GM18861 (cell line): Measurements from ENCODE around the gene WBP2.

Source experiments
- ATAC-seq: cut with Tn5 transposase; IDR thresholded peaks from one replicate; pipeline ENCODE4 v1.9.1; 2021; ENCODE audit not compliant: unreplicated experiment

WBP2 gene

GRCh38 chr17:75831032-75831571 lies 24.0 kb downstream of the WBP2 start:
- ATAC-seq: no peak

- ATAC-seq: no peak
Observed at GRCh38 chr17:75830164-75831031, 24.7 kb downstream of the WBP2 start.

- no peak for ATAC-seq
Observed at GRCh38 chr17:75829747-75830146, 25.4 kb downstream of the WBP2 start.

- no peak for ATAC-seq
Observed at GRCh38 chr17:75828741-75829140, 26.4 kb downstream of the WBP2 start.

GRCh38 chr17:75828076-75828400 lies 27.1 kb downstream of the WBP2 start:
- no peak for ATAC-seq

GRCh38 chr17:75827308-75828075 lies 27.6 kb downstream of the WBP2 start:
- no peak for ATAC-seq

- no peak for ATAC-seq
Observed at GRCh38 chr17:75826561-75827307, 28.4 kb downstream of the WBP2 start.

GRCh38 chr17:75825748-75826370 lies 29.3 kb downstream of the WBP2 start:
- ATAC-seq: no peak

- ATAC-seq: no peak
Observed at GRCh38 chr17:75825149-75825552, 30.0 kb downstream of the WBP2 start.

GRCh38 chr17:75824666-75825065 lies 30.5 kb downstream of the WBP2 start:
- no peak for ATAC-seq

- no peak for ATAC-seq
Observed at GRCh38 chr17:75824050-75824552, 31.0 kb downstream of the WBP2 start.

- no peak for ATAC-seq
Observed at GRCh38 chr17:75823257-75824041, 31.7 kb downstream of the WBP2 start.

- no peak for ATAC-seq
Observed at GRCh38 chr17:75822800-75823166, 32.4 kb downstream of the WBP2 start.

- ATAC-seq: no peak
Observed at GRCh38 chr17:75822119-75822799, 32.9 kb downstream of the WBP2 start.

- no peak for ATAC-seq
Observed at GRCh38 chr17:75821552-75821951, 33.6 kb downstream of the WBP2 start.

- no peak for ATAC-seq
Observed at GRCh38 chr17:75820094-75821080, 34.7 kb downstream of the WBP2 start.

GRCh38 chr17:75819678-75820077 lies 35.5 kb downstream of the WBP2 start:
- no peak for ATAC-seq

GRCh38 chr17:75819116-75819515 lies 36.0 kb downstream of the WBP2 start:
- no peak for ATAC-seq
